ENCODE data around the gene SCNN1B. TPM values are rescaled to one million over a fixed set of nuclear protein-coding genes. Genes with fewer than 3 reads are reported as not detected.

Gene SCNN1B
- total RNA-seq, 1 donor from 2014 or later = 50.3 TPM

GRCh38 chr16:23306199-23307100 lies 4.3 kb downstream of the SCNN1B start:
- no peak for TF ChIP-seq CTCF (IDR thresholded peaks at IDR 0.05)
- Histone ChIP-seq H3K36me3 (no peaks in the 10 kb centered on the region), H3K27me3 (peaks cover 20% of the 10 kb centered on the region), H3K4me1 (no peaks in the 10 kb centered on the region), H3K4me3 (no peak overlapping the region), H3K9me3 (no peaks in the 10 kb centered on the region), H3K27ac (no peak overlapping the region)
- intact Hi-C loops (cut with DNase I) = no loop called here
- no peak for ATAC-seq
- no peak for DNase-seq

GRCh38 chr16:23310217-23310616 lies 8.1 kb downstream of the SCNN1B start:
- H3K27ac ChIP-seq = no peak overlapping the region
- DNase-seq (no peak), ATAC-seq (no peak)
- H3K4me1 ChIP-seq = no peaks in the 10 kb centered on the region
- H3K27me3 ChIP-seq = no peaks in the 10 kb centered on the region
- H3K9me3 ChIP-seq = no peaks in the 10 kb centered on the region
- intact Hi-C loops (cut with DNase I) = no loop called here
- TF ChIP-seq CTCF (IDR thresholded peaks at IDR 0.05) = no peak
- H3K36me3 ChIP-seq = no peaks in the 10 kb centered on the region
- no peak overlapping the region for H3K4me3 ChIP-seq

- no peaks in the 10 kb centered on the region for H3K36me3 ChIP-seq
- no peaks in the 10 kb centered on the region for H3K9me3 ChIP-seq
- no peak overlapping the region for H3K27ac ChIP-seq
- DNase-seq (no peak), ATAC-seq (no peak)
- no peak for TF ChIP-seq CTCF (IDR thresholded peaks at IDR 0.05)
- intact Hi-C loops (cut with DNase I) = no loop called here
- H3K4me3 ChIP-seq = no peak overlapping the region
- H3K27me3 ChIP-seq = no peaks in the 10 kb centered on the region
- no peaks in the 10 kb centered on the region for H3K4me1 ChIP-seq
Measured at GRCh38 chr16:23310744-23311143, 8.6 kb downstream of the SCNN1B start.

- Histone ChIP-seq H3K4me1 (peaks cover 12% of the 10 kb centered on the region), H3K27me3 (no peaks in the 10 kb centered on the region), H3K27ac (no peak overlapping the region), H3K36me3 (no peaks in the 10 kb centered on the region), H3K9me3 (no peaks in the 10 kb centered on the region), H3K4me3 (no peak overlapping the region)
- ATAC-seq (no peak), DNase-seq (no peak)
- intact Hi-C loops (cut with DNase I) = no loop called here
- TF ChIP-seq CTCF (IDR thresholded peaks at IDR 0.05) = no peak
Measured at GRCh38 chr16:23316232-23316631, 14.1 kb downstream of the SCNN1B start.

- Histone ChIP-seq H3K4me1 (peaks cover 12% of the 10 kb centered on the region), H3K27me3 (no peaks in the 10 kb centered on the region), H3K4me3 (no peak overlapping the region), H3K27ac (no peak overlapping the region), H3K9me3 (no peaks in the 10 kb centered on the region), H3K36me3 (no peaks in the 10 kb centered on the region)
- DNase-seq = no peak
- no peak for ATAC-seq
- intact Hi-C loops (cut with DNase I) = no loop called here
- no peak for TF ChIP-seq CTCF (IDR thresholded peaks at IDR 0.05)
Measured at GRCh38 chr16:23316634-23317265, 14.6 kb downstream of the SCNN1B start.
